ENCODE data around the gene AGBL4.

Gene AGBL4

DNA sequence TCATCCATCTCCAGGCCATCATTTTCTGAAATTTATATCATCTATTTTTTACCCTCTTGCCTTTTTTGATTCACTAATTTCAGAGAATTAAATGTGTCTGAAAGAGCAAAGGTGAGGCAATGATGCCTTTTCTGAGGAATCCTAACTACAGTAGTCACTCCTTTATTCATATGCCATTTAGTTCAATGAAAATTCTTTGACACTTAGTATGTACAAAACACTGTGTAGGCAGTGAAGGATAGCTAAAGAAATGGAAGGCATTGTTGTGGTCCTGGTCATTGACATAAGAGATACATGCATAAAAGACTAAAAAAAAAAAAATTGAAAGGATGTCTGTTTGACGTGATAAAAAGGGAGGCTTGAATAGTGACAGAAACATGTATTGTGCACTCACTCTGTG, 1075.2 kb downstream of the AGBL4 start:
- H3K27me3 ChIP-seq (ENCODE audit: insufficient read depth, low read length, poor library complexity): no peaks in the 10 kb centered on the region
- no peaks in the 10 kb centered on the region for H3K9me3 ChIP-seq (ENCODE audit: insufficient read depth, low read length, severe bottlenecking)
- H3K4me1 ChIP-seq (ENCODE audit: insufficient read depth, low read length): no peaks in the 10 kb centered on the region
- H2AFZ ChIP-seq (ENCODE audit: low read depth, low read length): no peak overlapping the region
- H3K4me2 ChIP-seq (ENCODE audit: insufficient read depth, low read length): no peak overlapping the region
- no peak overlapping the region for H3K4me3 ChIP-seq (ENCODE audit: low read depth in 1 of 2, low read length in 2 of 2)
- DNase-seq: no peak
- H4K20me1 ChIP-seq (ENCODE audit: insufficient read depth, low read length): no peaks in the 10 kb centered on the region
- no peak for TF ChIP-seq EZH2 (IDR thresholded peaks at IDR 0.05; ENCODE audit: borderline replicate concordance, low read depth, low read length, severe bottlenecking)
- TF ChIP-seq, protein P1, sequence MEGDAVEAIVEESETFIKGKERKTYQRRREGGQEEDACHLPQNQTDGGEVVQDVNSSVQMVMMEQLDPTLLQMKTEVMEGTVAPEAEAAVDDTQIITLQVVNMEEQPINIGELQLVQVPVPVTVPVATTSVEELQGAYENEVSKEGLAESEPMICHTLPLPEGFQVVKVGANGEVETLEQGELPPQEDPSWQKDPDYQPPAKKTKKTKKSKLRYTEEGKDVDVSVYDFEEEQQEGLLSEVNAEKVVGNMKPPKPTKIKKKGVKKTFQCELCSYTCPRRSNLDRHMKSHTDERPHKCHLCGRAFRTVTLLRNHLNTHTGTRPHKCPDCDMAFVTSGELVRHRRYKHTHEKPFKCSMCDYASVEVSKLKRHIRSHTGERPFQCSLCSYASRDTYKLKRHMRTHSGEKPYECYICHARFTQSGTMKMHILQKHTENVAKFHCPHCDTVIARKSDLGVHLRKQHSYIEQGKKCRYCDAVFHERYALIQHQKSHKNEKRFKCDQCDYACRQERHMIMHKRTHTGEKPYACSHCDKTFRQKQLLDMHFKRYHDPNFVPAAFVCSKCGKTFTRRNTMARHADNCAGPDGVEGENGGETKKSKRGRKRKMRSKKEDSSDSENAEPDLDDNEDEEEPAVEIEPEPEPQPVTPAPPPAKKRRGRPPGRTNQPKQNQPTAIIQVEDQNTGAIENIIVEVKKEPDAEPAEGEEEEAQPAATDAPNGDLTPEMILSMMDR (IDR thresholded peaks at IDR 0.05; ENCODE audit: borderline replicate concordance, extremely low read depth, low read length, poor library complexity, severe bottlenecking): no peak
- H3K9ac ChIP-seq (ENCODE audit: low read depth, low read length): no peak overlapping the region
- H3K36me3 ChIP-seq (ENCODE audit: insufficient read depth, low read length): no peaks in the 10 kb centered on the region
- no peaks in the 10 kb centered on the region for H3K79me2 ChIP-seq (ENCODE audit: insufficient read depth, low read length)
- ATAC-seq (ENCODE audit: insufficient read depth, low read depth): no peak
- H3K27ac ChIP-seq (ENCODE audit: low read length): no peak overlapping the region

- Histone ChIP-seq H4K20me1 (ENCODE audit: insufficient read depth, low read length) (no peaks in the 10 kb centered on the region), H2AFZ (ENCODE audit: low read depth, low read length) (no peak overlapping the region), H3K4me1 (ENCODE audit: insufficient read depth, low read length) (no peaks in the 10 kb centered on the region), H3K79me2 (ENCODE audit: insufficient read depth, low read length) (no peaks in the 10 kb centered on the region), H3K27me3 (ENCODE audit: insufficient read depth, low read length, poor library complexity) (no peaks in the 10 kb centered on the region), H3K36me3 (ENCODE audit: insufficient read depth, low read length) (no peaks in the 10 kb centered on the region), H3K9ac (ENCODE audit: low read depth, low read length) (no peak overlapping the region), H3K9me3 (ENCODE audit: insufficient read depth, low read length, severe bottlenecking) (no peaks in the 10 kb centered on the region), H3K4me3 (ENCODE audit: low read depth in 1 of 2, low read length in 2 of 2) (no peak overlapping the region), H3K27ac (ENCODE audit: low read length) (no peak overlapping the region), H3K4me2 (ENCODE audit: insufficient read depth, low read length) (no peak overlapping the region)
- no peak for ATAC-seq (ENCODE audit: insufficient read depth, low read depth)
- no peak for DNase-seq
- TF ChIP-seq EZH2 (IDR thresholded peaks at IDR 0.05; ENCODE audit: borderline replicate concordance, low read depth, low read length, severe bottlenecking): no peak
- TF ChIP-seq, protein P1 (IDR thresholded peaks at IDR 0.05; ENCODE audit: borderline replicate concordance, extremely low read depth, low read length, poor library complexity, severe bottlenecking): no peak
These were observed 1075.8 kb downstream of the AGBL4 start for GRCh38 chr1:48947761-48948537.

DNA sequence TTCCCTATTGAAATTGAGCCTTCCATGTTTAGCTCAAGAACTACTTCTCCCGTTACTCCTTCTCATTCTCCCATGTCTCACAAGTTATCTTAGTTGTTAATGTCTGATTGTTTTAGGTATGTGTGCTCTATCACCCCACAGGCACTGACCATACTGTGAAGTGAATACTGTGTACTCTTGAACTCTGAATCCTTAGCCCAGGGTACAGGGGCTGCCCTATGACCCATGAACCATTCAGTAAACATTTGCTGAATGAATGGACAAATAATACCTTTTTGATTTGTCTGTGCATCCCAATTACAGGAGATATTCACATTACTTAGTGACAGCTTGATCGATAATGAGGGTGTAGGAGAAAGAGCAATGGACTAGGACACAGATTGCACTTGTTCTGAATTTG, 1077.7 kb downstream of the AGBL4 start:
- H3K4me3 ChIP-seq (ENCODE audit: low read depth in 1 of 2, low read length in 2 of 2): no peak overlapping the region

More for the DNA sequence above, 1077.7 kb downstream of the AGBL4 start:
- no peak overlapping the region for H3K4me2 ChIP-seq (ENCODE audit: insufficient read depth, low read length)
- H3K9me3 ChIP-seq (ENCODE audit: insufficient read depth, low read length, severe bottlenecking): no peaks in the 10 kb centered on the region
- ATAC-seq (ENCODE audit: insufficient read depth, low read depth) (no peak), DNase-seq (no peak)
- no peak overlapping the region for H3K9ac ChIP-seq (ENCODE audit: low read depth, low read length)
- no peaks in the 10 kb centered on the region for H3K79me2 ChIP-seq (ENCODE audit: insufficient read depth, low read length)
- H3K27ac ChIP-seq (ENCODE audit: low read length): no peak overlapping the region
- H2AFZ ChIP-seq (ENCODE audit: low read depth, low read length): no peak overlapping the region
- H3K27me3 ChIP-seq (ENCODE audit: insufficient read depth, low read length, poor library complexity): no peaks in the 10 kb centered on the region
- no peaks in the 10 kb centered on the region for H3K4me1 ChIP-seq (ENCODE audit: insufficient read depth, low read length)
- H4K20me1 ChIP-seq (ENCODE audit: insufficient read depth, low read length): no peaks in the 10 kb centered on the region
- no peaks in the 10 kb centered on the region for H3K36me3 ChIP-seq (ENCODE audit: insufficient read depth, low read length)
- TF ChIP-seq EZH2 (IDR thresholded peaks at IDR 0.05; ENCODE audit: borderline replicate concordance, low read depth, low read length, severe bottlenecking): no peak
- TF ChIP-seq, protein P1 (IDR thresholded peaks at IDR 0.05; ENCODE audit: borderline replicate concordance, extremely low read depth, low read length, poor library complexity, severe bottlenecking): no peak
